Thyroid gland (tissue), 4 donors: ENCODE measurements around the gene CACNA1S.

ENCODE experiments used
- CTCF ChIP-seq, 6 experiments: fragments of 200-600 bp in 3 of 6; fragments of 450-650 bp in 3 of 6; sonication (generic) in 3 of 6; IDR thresholded peaks; one replicate each; pipeline ENCODE4 v1.5.1; 2016 to 2019; ENCODE audit warnings: antibody characterized with exemption in 6 of 6, mild to moderate bottlenecking in 2 of 6, inconsistent platforms in 1 of 6, moderate library complexity in 1 of 6
- POLR2A ChIP-seq, 2 donors: fragments of 450-650 bp; IDR thresholded peaks; one replicate each; pipeline ENCODE4 v1.6.1; 2017; ENCODE audit warnings: antibody characterized with exemption in 2 of 2, mild to moderate bottlenecking in 2 of 2, moderate library complexity in 1 of 2

- no peak for TF ChIP-seq POLR2A (IDR thresholded peaks at IDR 0.05)
- no peak for TF ChIP-seq CTCF (IDR thresholded peaks at IDR 0.05)
Observed at GRCh38 chr1:201108614-201109013, 3.6 kb downstream of the CACNA1S start.
